Lung (tissue), 12 donors: ENCODE measurements around the gene NFIA. TPM values are rescaled to one million over a fixed set of nuclear protein-coding genes. Genes with fewer than 3 reads are reported as not detected.
A peak's percentile ranks its signal among the peaks of the same experiment; 100 is the strongest.

Experiments used
- ATAC-seq: fragments of 200-7000 bp; cut with Tn5 transposase; one replicate; pipeline ENCODE4 v1.9.1; 2020; ENCODE audit warnings: moderate number of reproducible peaks; ENCODE audit not compliant: insufficient read depth, low FRiP score
- DNase-seq, 3 donors: peaks; one replicate each; pipeline ENCODE4 v3.0.0-alpha.2; 2013 to 2017
- H3K27ac ChIP-seq, 2 donors: one replicate each; pipeline ENCODE4 v1.5.1; 2013; ENCODE audit warnings: mild to moderate bottlenecking in 2 of 2, moderate library complexity in 2 of 2, control low read depth in 1 of 2, inconsistent platforms in 1 of 2, low read depth in 1 of 2, low read length in 1 of 2
- H3K27me3 ChIP-seq, 3 donors: one replicate each; pipeline ENCODE4 v1.5.1; 2013; ENCODE audit warnings: low read length in 2 of 3; ENCODE audit not compliant: control insufficient read depth in 3 of 3, insufficient read depth in 3 of 3
- H3K36me3 ChIP-seq, 4 donors: one replicate each; pipeline ENCODE4 v1.5.1; 2013; ENCODE audit warnings: low read length in 4 of 4, mild to moderate bottlenecking in 1 of 4, moderate library complexity in 1 of 4; ENCODE audit not compliant: control insufficient read depth in 4 of 4, insufficient read depth in 4 of 4
- H3K4me1 ChIP-seq, 5 donors: one replicate each; pipeline ENCODE4 v1.5.1; 2013; ENCODE audit warnings: low read length in 5 of 5, mild to moderate bottlenecking in 2 of 5, moderate library complexity in 1 of 5; ENCODE audit not compliant: control insufficient read depth in 5 of 5, insufficient read depth in 5 of 5
- H3K4me3 ChIP-seq: one replicate; pipeline ENCODE4 v1.5.1; 2013; ENCODE audit warnings: mild to moderate bottlenecking, control low read depth, moderate library complexity
- H3K9ac ChIP-seq, 2 donors: one replicate each; pipeline ENCODE4 v1.5.1; 2013; ENCODE audit warnings: low read length in 2 of 2, control low read depth in 1 of 2; ENCODE audit not compliant: insufficient read depth in 1 of 2
- H3K9me3 ChIP-seq, 4 donors: one replicate each; pipeline ENCODE4 v1.5.1; 2013; ENCODE audit warnings: low read length in 3 of 4, mild to moderate bottlenecking in 1 of 4, moderate library complexity in 1 of 4; ENCODE audit not compliant: control insufficient read depth in 4 of 4, insufficient read depth in 3 of 4
- CTCF ChIP-seq: IDR thresholded peaks from 2 replicates; pipeline ENCODE4 v1.5.1; 2012; ENCODE audit warnings: mild to moderate bottlenecking; ENCODE audit errors: control extremely low read depth, extremely low read depth
- WGBS, 2 donors: extraction: QIAGEN DNeasy Blood & Tissue Kit; methylation state at CpG; one replicate each; pipeline ENCODE4 v1.1.7; 2013; 5-methylcytosine and 5-hydroxymethylcytosine counted together
- polyA plus RNA-seq, 2 donors: library from polyadenylated mRNA; stranded (reverse); fragments of 200-250 nt; gene quantifications; one replicate each; pipeline ENCODE4 v1.2.1, GENCODE V29; 2013
- total RNA-seq, 2 donors: library from RNA; depleted of rRNA in 1 of 2; stranded (reverse); fragments of >200 nt in 1 of 2; gene quantifications; one replicate each; pipeline ENCODE4 v1.2.1, GENCODE V29; 2014 to 2021
- donor health status: control.
- donor health status: control.
- donor health status: Bipolar disorder and iron deficiency.
- donor health status: healthy.
- donor health status: DM: yes; HTN: yes; CAD: no.

The NFIA gene
- total and polyA plus RNA-seq, 4 donors = 3.0 to 63.4 (median 34.2) TPM

GRCh38 chr1:61139775-61140549 lies 57.6 kb downstream of the NFIA start:
- ATAC-seq (no peak), DNase-seq (no peak)
- H3K27ac ChIP-seq = no peak overlapping the region
- no peak overlapping the region for H3K4me3 ChIP-seq
- no peak overlapping the region for H3K9ac ChIP-seq
- no peaks in the 10 kb centered on the region for H3K36me3 ChIP-seq
- no peak for TF ChIP-seq CTCF
- H3K4me1 ChIP-seq = peaks cover 8 to 35% (median 19%) of the 10 kb centered on the region in 5 donors
- 78 to 89% methylated on average over 7 of the region's 7 CpGs for WGBS, 2 donors
- H3K9me3 ChIP-seq = no peaks in the 10 kb centered on the region
- no peaks in the 10 kb centered on the region for H3K27me3 ChIP-seq

GRCh38 chr1:61140778-61141177 lies 58.4 kb downstream of the NFIA start:
- WGBS, 2 donors = 22 to 58% methylated on average over 3 of the region's 3 CpGs
- TF ChIP-seq CTCF = no peak
- Histone ChIP-seq H3K27me3 (no peaks in the 10 kb centered on the region), H3K4me3 (no peak overlapping the region), H3K36me3 (no peaks in the 10 kb centered on the region), H3K27ac (no peak overlapping the region), H3K9ac (no peak overlapping the region), H3K4me1 (peaks cover 8 to 35% (median 19%) of the 10 kb centered on the region in 5 donors), H3K9me3 (no peaks in the 10 kb centered on the region)
- ATAC-seq (no peak), DNase-seq (peak in 1 of 3 donors; percentile 40)

GRCh38 chr1:61141288-61142042 lies 59.1 kb downstream of the NFIA start:
- Histone ChIP-seq H3K4me3 (no peak overlapping the region), H3K36me3 (no peaks in the 10 kb centered on the region), H3K9ac (no peak overlapping the region), H3K27me3 (no peaks in the 10 kb centered on the region), H3K27ac (peak overlapping the region in 1 of 2 donors; percentile 43), H3K4me1 (peaks cover 8 to 35% (median 19%) of the 10 kb centered on the region in 5 donors), H3K9me3 (no peaks in the 10 kb centered on the region)
- WGBS, 2 donors = 62% methylated on average over 9 of the region's 9 CpGs
- ATAC-seq = no peak
- no peak for DNase-seq
- no peak for TF ChIP-seq CTCF
